Ishikawa (cell line): ENCODE data around the gene VRK2.

Experiments
- EGR1 ChIP-seq: IDR thresholded peaks from 2 replicates; pipeline ENCODE4 v1.6.1; 2012
- FOXM1 ChIP-seq: IDR thresholded peaks from 2 replicates; pipeline ENCODE4 v1.6.1; 2012; ENCODE audit warnings: low read depth, borderline replicate concordance
- TCF12 ChIP-seq: IDR thresholded peaks from 2 replicates; pipeline ENCODE4 v1.6.1; 2012; ENCODE audit warnings: low read depth
- ZBTB7A ChIP-seq: IDR thresholded peaks from 2 replicates; pipeline ENCODE4 v1.6.1; 2012; ENCODE audit warnings: low read depth
- TF ChIP-seq, protein P1 (sequence below): IDR thresholded peaks from 2 replicates; pipeline ENCODE4 v1.6.1; 2012

DNA sequence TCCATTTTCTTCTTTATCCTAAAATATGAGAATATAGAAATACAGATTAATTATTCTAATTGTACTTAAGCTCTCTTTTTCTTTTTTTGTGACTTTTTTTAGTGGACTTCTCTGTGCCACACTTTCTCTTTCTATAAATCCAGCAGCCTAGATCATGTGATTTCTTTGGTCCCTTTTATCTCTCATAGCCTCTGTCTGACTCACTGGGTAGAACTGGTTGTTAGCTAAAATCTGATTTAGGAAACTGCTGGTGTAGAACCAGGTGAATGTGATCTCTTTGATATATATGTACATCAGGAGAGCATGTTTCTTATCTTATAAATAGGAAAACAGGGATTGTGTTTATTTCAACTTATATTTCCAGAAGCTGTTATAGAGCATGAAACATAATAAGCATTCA, 54.9 kb downstream of the VRK2 start:
- TF ChIP-seq TCF12 (no peak), EGR1 (no peak), ZBTB7A (no peak), FOXM1 (no peak)
- TF ChIP-seq, protein P1, sequence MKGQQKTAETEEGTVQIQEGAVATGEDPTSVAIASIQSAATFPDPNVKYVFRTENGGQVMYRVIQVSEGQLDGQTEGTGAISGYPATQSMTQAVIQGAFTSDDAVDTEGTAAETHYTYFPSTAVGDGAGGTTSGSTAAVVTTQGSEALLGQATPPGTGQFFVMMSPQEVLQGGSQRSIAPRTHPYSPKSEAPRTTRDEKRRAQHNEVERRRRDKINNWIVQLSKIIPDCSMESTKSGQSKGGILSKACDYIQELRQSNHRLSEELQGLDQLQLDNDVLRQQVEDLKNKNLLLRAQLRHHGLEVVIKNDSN = no peak
